ENCODE data around the gene KIR3DL2. TPM values are rescaled to one million over a fixed set of nuclear protein-coding genes. Genes with fewer than 3 reads are reported as not detected.
"Not testable (repeated sequence)": the region's sequence is repeated elsewhere in the genome, so short reads cannot be mapped to it uniquely, and the experiment has no call there.

KIR3DL2 gene
- total RNA-seq, 1 experiment from 2014 or later, result not detected

GRCh38 chr19:54837522-54837921, 12.7 kb upstream of the KIR3DL2 start:
- H3K36me3 Mint-ChIP-seq (ENCODE audit: insufficient read depth, unreplicated experiment); H3K4me3 Mint-ChIP-seq (ENCODE audit: unreplicated experiment); H3K4me3 ChIP-seq (ENCODE audit: low read depth, low read length); H3K36me3 ChIP-seq (ENCODE audit: control insufficient read depth, insufficient read depth, low read length); POLR2A ChIA-PET; intact Hi-C loops (cut with micrococcal nuclease; ENCODE audit: unreplicated experiment); BruUV-seq (replicated peaks); H3K4me1 ChIP-seq; H3K4me1 Mint-ChIP-seq (ENCODE audit: low read depth, unreplicated experiment); H3K27ac Mint-ChIP-seq (ENCODE audit: unreplicated experiment); H3K9me3 ChIP-seq; CTCF ChIA-PET; H3K27me3 ChIP-seq (replicated peaks; ENCODE audit: control insufficient read depth, insufficient read depth, low read length); DNase-seq: not testable (repeated sequence)
- peaks cover 18% of the 10 kb centered on the region for H3K9me3 Mint-ChIP-seq (ENCODE audit: unreplicated experiment)
- H3K27me3 Mint-ChIP-seq (ENCODE audit: insufficient read depth, unreplicated experiment), result peaks cover 17% of the 10 kb centered on the region

GRCh38 chr19:54843171-54843570, 7.1 kb upstream of the KIR3DL2 start:
- H3K4me3 ChIP-seq (ENCODE audit: low read depth, low read length); H3K9me3 Mint-ChIP-seq (ENCODE audit: unreplicated experiment); DNase-seq; H3K36me3 ChIP-seq (ENCODE audit: control insufficient read depth, insufficient read depth, low read length); H3K4me1 Mint-ChIP-seq (ENCODE audit: low read depth, unreplicated experiment); CTCF ChIA-PET; H3K27me3 ChIP-seq (replicated peaks; ENCODE audit: control insufficient read depth, insufficient read depth, low read length); POLR2A ChIA-PET; intact Hi-C loops (cut with micrococcal nuclease; ENCODE audit: unreplicated experiment); H3K4me1 ChIP-seq; H3K27ac Mint-ChIP-seq (ENCODE audit: unreplicated experiment); H3K9me3 ChIP-seq; H3K4me3 Mint-ChIP-seq (ENCODE audit: unreplicated experiment); BruUV-seq (replicated peaks); H3K36me3 Mint-ChIP-seq (ENCODE audit: insufficient read depth, unreplicated experiment): not testable (repeated sequence)
- H3K27me3 Mint-ChIP-seq (ENCODE audit: insufficient read depth, unreplicated experiment), result peaks cover 32% of the 10 kb centered on the region

- Histone ChIP-seq H3K9me3 (no peaks in the 10 kb centered on the region), H3K4me3 (ENCODE audit: low read depth, low read length) (no peak overlapping the region), H3K4me1 (no peaks in the 10 kb centered on the region), H3K36me3 (ENCODE audit: control insufficient read depth, insufficient read depth, low read length) (no peaks in the 10 kb centered on the region), H3K27me3 (replicated peaks; ENCODE audit: control insufficient read depth, insufficient read depth, low read length) (no peaks in the 10 kb centered on the region)
- Mint-ChIP-seq H3K27me3 (ENCODE audit: insufficient read depth, unreplicated experiment) (peaks cover 34% of the 10 kb centered on the region), H3K36me3 (ENCODE audit: insufficient read depth, unreplicated experiment) (no peaks in the 10 kb centered on the region), H3K27ac (ENCODE audit: unreplicated experiment) (no peak overlapping the region), H3K4me3 (ENCODE audit: unreplicated experiment) (no peak overlapping the region), H3K9me3 (ENCODE audit: unreplicated experiment) (no peaks in the 10 kb centered on the region), H3K4me1 (ENCODE audit: low read depth, unreplicated experiment) (no peaks in the 10 kb centered on the region)
- ChIA-PET CTCF (no interaction called here), POLR2A (no interaction called here)
- TF ChIP-seq CTCF (IDR thresholded peaks at IDR 0.05; ENCODE audit: insufficient read depth in 1 of 2, low read depth in 1 of 2, low read length in 1 of 2, severe bottlenecking in 1 of 2, unreplicated experiment in 1 of 2), result no peak
- DNase-seq, result no peak
- BruUV-seq (replicated peaks), result no TSS peak
- intact Hi-C loops (cut with micrococcal nuclease; ENCODE audit: unreplicated experiment), result no loop called here
Measured at GRCh38 chr19:54850930-54851329, 687 bp downstream of the KIR3DL2 start.

GRCh38 chr19:54851353-54851752, 1.1 kb downstream of the KIR3DL2 start:
- no peaks in the 10 kb centered on the region for H3K9me3 ChIP-seq
- no peaks in the 10 kb centered on the region for H3K27me3 ChIP-seq (replicated peaks; ENCODE audit: control insufficient read depth, insufficient read depth, low read length)
- no peaks in the 10 kb centered on the region for H3K36me3 Mint-ChIP-seq (ENCODE audit: insufficient read depth, unreplicated experiment)
- ChIA-PET POLR2A (no interaction called here), CTCF (no interaction called here)
- no peak overlapping the region for H3K4me3 Mint-ChIP-seq (ENCODE audit: unreplicated experiment)
- H3K9me3 Mint-ChIP-seq (ENCODE audit: unreplicated experiment), result no peaks in the 10 kb centered on the region
- no peaks in the 10 kb centered on the region for H3K4me1 ChIP-seq
- TF ChIP-seq CTCF (IDR thresholded peaks at IDR 0.05; ENCODE audit: insufficient read depth in 1 of 2, low read depth in 1 of 2, low read length in 1 of 2, severe bottlenecking in 1 of 2, unreplicated experiment in 1 of 2), result no peak
- H3K27me3 Mint-ChIP-seq (ENCODE audit: insufficient read depth, unreplicated experiment), result peaks cover 33% of the 10 kb centered on the region
- H3K4me1 Mint-ChIP-seq (ENCODE audit: low read depth, unreplicated experiment), result no peaks in the 10 kb centered on the region
- H3K27ac Mint-ChIP-seq (ENCODE audit: unreplicated experiment), result no peak overlapping the region
- H3K36me3 ChIP-seq (ENCODE audit: control insufficient read depth, insufficient read depth, low read length), result no peaks in the 10 kb centered on the region
- no TSS peak for BruUV-seq (replicated peaks)
- no peak for DNase-seq
- intact Hi-C loops (cut with micrococcal nuclease; ENCODE audit: unreplicated experiment), result no loop called here
- no peak overlapping the region for H3K4me3 ChIP-seq (ENCODE audit: low read depth, low read length)

- CTCF ChIA-PET; H3K36me3 Mint-ChIP-seq (ENCODE audit: insufficient read depth, unreplicated experiment); H3K36me3 ChIP-seq (ENCODE audit: control insufficient read depth, insufficient read depth, low read length); BruUV-seq (replicated peaks); H3K27ac Mint-ChIP-seq (ENCODE audit: unreplicated experiment); H3K4me3 ChIP-seq (ENCODE audit: low read depth, low read length); H3K4me3 Mint-ChIP-seq (ENCODE audit: unreplicated experiment); DNase-seq; H3K9me3 Mint-ChIP-seq (ENCODE audit: unreplicated experiment); H3K9me3 ChIP-seq; H3K4me1 Mint-ChIP-seq (ENCODE audit: low read depth, unreplicated experiment); H3K4me1 ChIP-seq; POLR2A ChIA-PET; H3K27me3 ChIP-seq (replicated peaks; ENCODE audit: control insufficient read depth, insufficient read depth, low read length); intact Hi-C loops (cut with micrococcal nuclease; ENCODE audit: unreplicated experiment): not testable (repeated sequence)
- peaks cover 25% of the 10 kb centered on the region for H3K27me3 Mint-ChIP-seq (ENCODE audit: insufficient read depth, unreplicated experiment)
Measured at GRCh38 chr19:54855241-54855640, 5.0 kb downstream of the KIR3DL2 start.

GRCh38 chr19:54858476-54858875, 8.2 kb downstream of the KIR3DL2 start:
- DNase-seq; H3K9me3 ChIP-seq; BruUV-seq (replicated peaks); intact Hi-C loops (cut with micrococcal nuclease; ENCODE audit: unreplicated experiment); H3K36me3 ChIP-seq (ENCODE audit: control insufficient read depth, insufficient read depth, low read length); H3K36me3 Mint-ChIP-seq (ENCODE audit: insufficient read depth, unreplicated experiment); H3K27ac Mint-ChIP-seq (ENCODE audit: unreplicated experiment); H3K9me3 Mint-ChIP-seq (ENCODE audit: unreplicated experiment); CTCF ChIA-PET; H3K4me1 ChIP-seq; H3K4me1 Mint-ChIP-seq (ENCODE audit: low read depth, unreplicated experiment); H3K27me3 ChIP-seq (replicated peaks; ENCODE audit: control insufficient read depth, insufficient read depth, low read length); H3K4me3 Mint-ChIP-seq (ENCODE audit: unreplicated experiment); H3K4me3 ChIP-seq (ENCODE audit: low read depth, low read length); POLR2A ChIA-PET: not testable (repeated sequence)
- H3K27me3 Mint-ChIP-seq (ENCODE audit: insufficient read depth, unreplicated experiment), result peaks cover 29% of the 10 kb centered on the region
